GM19035 (cell line): ENCODE data around the gene KIF5C.

Experiments
- ATAC-seq: cut with Tn5 transposase; IDR thresholded peaks from one replicate; pipeline ENCODE4 v1.9.1; 2021; ENCODE audit not compliant: unreplicated experiment

KIF5C gene

DNA sequence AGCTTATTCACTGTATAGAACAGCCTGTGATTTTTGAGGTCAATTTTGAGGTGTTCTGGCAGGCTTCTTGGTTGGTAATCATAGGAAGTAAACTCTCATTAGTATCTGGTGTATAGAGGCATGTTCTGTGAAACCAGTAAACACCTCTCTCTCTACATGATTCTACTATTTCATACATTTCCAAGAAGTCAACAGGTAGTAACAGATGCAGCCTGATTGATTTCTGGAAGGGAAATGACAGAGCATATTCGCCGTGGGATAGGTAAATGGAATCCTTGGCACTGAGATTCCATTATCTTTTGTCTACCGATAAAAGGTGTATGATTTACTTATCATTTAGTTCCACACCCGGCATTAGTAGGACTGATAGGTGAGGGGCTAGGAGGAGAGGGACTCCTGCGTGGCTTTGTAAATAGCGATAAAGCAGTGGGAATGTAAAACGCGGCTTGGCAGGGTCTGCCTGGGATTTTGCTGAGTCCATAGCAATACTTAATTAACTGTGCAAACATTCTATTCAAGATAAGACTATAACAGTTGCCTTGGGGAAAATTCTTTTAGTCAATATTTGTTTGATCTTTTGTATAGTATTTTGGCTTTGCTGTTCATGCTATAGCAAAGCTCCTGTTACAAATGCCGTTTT is 195.8 kb downstream of the KIF5C start:
- ATAC-seq, result no peak

- no peak for ATAC-seq
Observed at GRCh38 chr2:149075105-149075504, 200.1 kb downstream of the KIF5C start.

- ATAC-seq, result no peak
Observed at GRCh38 chr2:149075853-149076252, 200.8 kb downstream of the KIF5C start.
